Esophagus muscularis mucosa (tissue), 4 donors: ENCODE measurements around the gene MARF1. TPM values are rescaled to one million over a fixed set of nuclear protein-coding genes. Genes with fewer than 3 reads are reported as not detected.
"Not testable (repeated sequence)": the region's sequence is repeated elsewhere in the genome, so short reads cannot be mapped to it uniquely, and the experiment has no call there.

Experiments
- DNase-seq: peaks from one replicate; pipeline ENCODE4 v3.0.0-alpha.2; 2017; ENCODE audit errors: extremely low spot score
- H3K27ac ChIP-seq, 4 donors: fragments of 200-600 bp; sonication (generic); replicated peaks in 1 of 4; 1 replicate in 3 of 4; 2 replicates in 1 of 4; pipeline ENCODE4 v1.5.1; 2016 to 2019; ENCODE audit warnings: mild to moderate bottlenecking in 1 of 4
- H3K27me3 ChIP-seq, 4 donors: fragments of 200-600 bp; sonication (generic); one replicate each; pipeline versions ENCODE4 v1.5.1 to v1.6.0; 2016 to 2019
- H3K36me3 ChIP-seq, 4 donors: fragments of 200-600 bp; sonication (generic); one replicate each; pipeline ENCODE4 v1.5.1; 2016 to 2019
- H3K4me1 ChIP-seq, 4 donors: fragments of 200-600 bp; sonication (generic); one replicate each; pipeline ENCODE4 v1.5.1; 2016 to 2019
- H3K4me3 ChIP-seq, 4 donors: fragments of 200-600 bp; sonication (generic); 1 replicate in 2 of 4; 2 replicates in 2 of 4; pipeline ENCODE4 v1.5.1; 2016 to 2019; ENCODE audit warnings: mild to moderate bottlenecking in 4 of 4, moderate library complexity in 1 of 4
- H3K9me3 ChIP-seq, 4 donors: fragments of 200-600 bp; sonication (generic); 1 replicate in 3 of 4; 2 replicates in 1 of 4; pipeline ENCODE4 v1.5.1; 2016 to 2019
- CTCF ChIP-seq, 3 experiments: fragments of 200-600 bp in 2 of 3; fragments of 450-650 bp in 1 of 3; sonication (generic) in 2 of 3; IDR thresholded peaks; one replicate each; pipeline ENCODE4 v1.5.1; 2017 to 2019; ENCODE audit warnings: antibody characterized with exemption in 3 of 3, mild to moderate bottlenecking in 2 of 3, moderate library complexity in 1 of 3
- EP300 ChIP-seq: sonication (generic); formaldehyde crosslinking; IDR thresholded peaks from one replicate; pipeline ENCODE4 v1.6.1; 2017; ENCODE audit warnings: antibody characterized with exemption
- POLR2A ChIP-seq: fragments of 450-650 bp; IDR thresholded peaks from one replicate; pipeline ENCODE4 v1.6.1; 2017; ENCODE audit warnings: antibody characterized with exemption, moderate library complexity, mild to moderate bottlenecking, low read depth
- POLR2AphosphoS5 ChIP-seq, 2 donors: sonication (generic); formaldehyde crosslinking; IDR thresholded peaks; one replicate each; pipeline ENCODE4 v1.6.1; 2017; ENCODE audit warnings: antibody characterized with exemption in 2 of 2
- WGBS: methylation state at CpG from one replicate; pipeline ENCODE4 v1.1.5; 2018; 5-methylcytosine and 5-hydroxymethylcytosine counted together
- intact Hi-C: fragments of 100-400 bp; cut with DNase I; formaldehyde crosslinking; loops from one replicate; pipeline ENCODE4 v1.15.1; 2023
- total RNA-seq, 4 donors: library from RNA; depleted of rRNA; stranded (reverse); fragments of >200 nt; gene quantifications; one replicate each; pipeline versions ENCODE4 v1.1.0 to v1.2.1, GENCODE V29; 2016

Gene MARF1
- total RNA-seq, 4 donors from 2014 or later: 36.6 to 57.3 (median 52.0) TPM

GRCh38 chr16:15607700-15608396 lies 35.1 kb downstream of the MARF1 start:
- intact Hi-C loops: no loop called here
- H3K36me3 ChIP-seq: peaks cover 56 to 100% (median 92%) of the 10 kb centered on the region in 4 donors
- TF ChIP-seq POLR2A (no peak), POLR2AphosphoS5 (IDR thresholded peaks at IDR 0.05) (peak; percentile 23 to 32)
- peak overlapping the region; percentile 32 to 59 (median 46) for H3K27ac ChIP-seq
- peaks cover 0 to 8% (median 5%) of the 10 kb centered on the region in 4 donors for H3K4me1 ChIP-seq
- H3K4me3 ChIP-seq: no peak overlapping the region
- no peaks in the 10 kb centered on the region for H3K27me3 ChIP-seq
- H3K9me3 ChIP-seq: no peaks in the 10 kb centered on the region
- DNase-seq: no peak
- 74% methylated on average over 11 of the region's 13 CpGs for WGBS

- DNase-seq, H3K27me3 ChIP-seq, H3K4me1 ChIP-seq, H3K9me3 ChIP-seq, intact Hi-C loops, H3K4me3 ChIP-seq: not testable (repeated sequence)
- Histone ChIP-seq H3K36me3 (peaks cover 51 to 100% (median 92%) of the 10 kb centered on the region in 4 donors), H3K27ac (peak overlapping the region; percentile 32 to 59 (median 46))
- 97% methylated on average over 12 of the region's 12 CpGs for WGBS
These were observed 35.7 kb downstream of the MARF1 start for GRCh38 chr16:15607221-15607699.

GRCh38 chr16:15606518-15607220 lies 36.3 kb downstream of the MARF1 start:
- Histone ChIP-seq H3K4me3 (no peak overlapping the region), H3K4me1 (peaks cover 0 to 8% (median 5%) of the 10 kb centered on the region in 4 donors), H3K27ac (peak overlapping the region in 3 of 4 donors; percentile 42 to 59 (median 49)), H3K9me3 (no peaks in the 10 kb centered on the region), H3K27me3 (no peaks in the 10 kb centered on the region), H3K36me3 (peaks cover 50 to 100% (median 92%) of the 10 kb centered on the region in 4 donors)
- 94% methylated on average over 5 of the region's 5 CpGs for WGBS
- DNase-seq: no peak
- TF ChIP-seq EP300 (no peak), POLR2A (no peak), CTCF (IDR thresholded peaks at IDR 0.05) (no peak), POLR2AphosphoS5 (IDR thresholded peaks at IDR 0.05) (no peak)
- intact Hi-C loops: no loop called here

- 96% methylated on average over 13 of the region's 13 CpGs for WGBS
- peaks cover 0 to 8% (median 5%) of the 10 kb centered on the region in 4 donors for H3K4me1 ChIP-seq
- no peak overlapping the region for H3K4me3 ChIP-seq
- intact Hi-C loops: no loop called here
- H3K27me3 ChIP-seq: no peaks in the 10 kb centered on the region
- no peaks in the 10 kb centered on the region for H3K9me3 ChIP-seq
- peaks cover 50 to 100% (median 92%) of the 10 kb centered on the region in 4 donors for H3K36me3 ChIP-seq
- DNase-seq: no peak
- TF ChIP-seq POLR2A (no peak), POLR2AphosphoS5 (IDR thresholded peaks at IDR 0.05) (no peak), CTCF (IDR thresholded peaks at IDR 0.05) (no peak), EP300 (no peak)
- H3K27ac ChIP-seq: no peak overlapping the region
These were observed 37.0 kb downstream of the MARF1 start for GRCh38 chr16:15605839-15606517.

GRCh38 chr16:15604460-15605440 lies 38.2 kb downstream of the MARF1 start:
- DNase-seq: no peak
- Histone ChIP-seq H3K4me1 (peaks cover 0 to 8% (median 5%) of the 10 kb centered on the region in 4 donors), H3K27me3 (no peaks in the 10 kb centered on the region), H3K36me3 (peaks cover 54 to 100% (median 94%) of the 10 kb centered on the region in 4 donors), H3K9me3 (no peaks in the 10 kb centered on the region), H3K27ac (no peak overlapping the region), H3K4me3 (no peak overlapping the region)
- intact Hi-C loops: no loop called here
- 91% methylated on average over 11 of the region's 14 CpGs for WGBS
- TF ChIP-seq POLR2A: no peak
- TF ChIP-seq EP300: no peak
- no peak for TF ChIP-seq POLR2AphosphoS5 (IDR thresholded peaks at IDR 0.05)
- TF ChIP-seq CTCF (IDR thresholded peaks at IDR 0.05): no peak
